ENCODE data around the gene ELAVL2. TPM values are rescaled to one million over a fixed set of nuclear protein-coding genes. Genes with fewer than 3 reads are reported as not detected.
"Not testable (repeated sequence)": the region's sequence is repeated elsewhere in the genome, so short reads cannot be mapped to it uniquely, and the experiment has no call there.

The ELAVL2 gene
- total RNA-seq, 1 donor from 2014 or later = 0.26 TPM

- TF ChIP-seq, protein P1, sequence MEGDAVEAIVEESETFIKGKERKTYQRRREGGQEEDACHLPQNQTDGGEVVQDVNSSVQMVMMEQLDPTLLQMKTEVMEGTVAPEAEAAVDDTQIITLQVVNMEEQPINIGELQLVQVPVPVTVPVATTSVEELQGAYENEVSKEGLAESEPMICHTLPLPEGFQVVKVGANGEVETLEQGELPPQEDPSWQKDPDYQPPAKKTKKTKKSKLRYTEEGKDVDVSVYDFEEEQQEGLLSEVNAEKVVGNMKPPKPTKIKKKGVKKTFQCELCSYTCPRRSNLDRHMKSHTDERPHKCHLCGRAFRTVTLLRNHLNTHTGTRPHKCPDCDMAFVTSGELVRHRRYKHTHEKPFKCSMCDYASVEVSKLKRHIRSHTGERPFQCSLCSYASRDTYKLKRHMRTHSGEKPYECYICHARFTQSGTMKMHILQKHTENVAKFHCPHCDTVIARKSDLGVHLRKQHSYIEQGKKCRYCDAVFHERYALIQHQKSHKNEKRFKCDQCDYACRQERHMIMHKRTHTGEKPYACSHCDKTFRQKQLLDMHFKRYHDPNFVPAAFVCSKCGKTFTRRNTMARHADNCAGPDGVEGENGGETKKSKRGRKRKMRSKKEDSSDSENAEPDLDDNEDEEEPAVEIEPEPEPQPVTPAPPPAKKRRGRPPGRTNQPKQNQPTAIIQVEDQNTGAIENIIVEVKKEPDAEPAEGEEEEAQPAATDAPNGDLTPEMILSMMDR (IDR thresholded peaks at IDR 0.05; ENCODE audit: insufficient read depth, low read length, severe bottlenecking) = no peak
- H3K36me3 ChIP-seq (ENCODE audit: control insufficient read depth, insufficient read depth, low read length) = no peaks in the 10 kb centered on the region
- H3K27me3 ChIP-seq (ENCODE audit: control insufficient read depth, insufficient read depth, low read length) = no peaks in the 10 kb centered on the region
- no peak for DNase-seq (ENCODE audit: low read depth)
- no peak overlapping the region for H3K4me3 ChIP-seq (ENCODE audit: low read depth, low read length)
- FAIRE-seq = no peak
Observed at GRCh38 chr9:23725279-23725946, 100.6 kb downstream of the ELAVL2 start.

DNA sequence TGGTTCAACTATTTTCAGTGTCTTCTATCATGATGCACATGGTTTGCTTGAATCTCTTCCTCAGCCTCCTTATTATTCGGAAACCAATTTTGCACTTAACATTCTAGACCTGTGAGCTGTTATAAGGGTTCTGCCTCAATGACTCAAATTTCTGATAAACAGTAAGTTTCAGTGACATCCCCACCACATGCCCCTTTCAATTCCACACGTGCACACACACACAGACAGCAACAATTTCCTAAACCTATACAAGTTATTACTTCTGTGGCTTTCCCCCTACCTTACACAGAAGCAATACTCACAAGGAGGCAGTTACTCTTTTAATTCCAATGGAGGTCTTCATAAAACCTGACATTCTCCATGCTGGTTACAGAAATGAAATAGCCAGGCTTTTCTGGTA, 102.4 kb downstream of the ELAVL2 start:
- DNase-seq (ENCODE audit: low read depth) = no peak
- no peak for FAIRE-seq
- H3K27me3 ChIP-seq (ENCODE audit: control insufficient read depth, insufficient read depth, low read length) = no peaks in the 10 kb centered on the region

DNA sequence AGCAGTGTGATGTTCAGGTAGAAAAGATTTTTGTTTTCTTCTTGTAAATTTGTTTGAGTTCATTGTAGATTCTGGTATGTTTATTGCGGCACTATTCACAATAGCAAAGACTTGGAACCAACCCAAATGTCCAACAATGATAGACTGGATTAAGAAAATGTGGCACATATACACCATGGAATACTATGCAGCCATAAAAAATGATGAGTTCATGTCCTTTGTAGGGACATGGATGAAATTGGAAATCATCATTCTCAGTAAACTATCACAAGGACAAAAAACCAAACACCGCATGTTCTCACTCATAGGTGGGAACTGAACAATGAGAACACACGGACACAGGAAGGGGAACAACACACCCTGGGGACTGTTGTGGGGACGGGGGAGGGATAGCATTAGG, 103.0 kb downstream of the ELAVL2 start:
- not testable (repeated sequence) for DNase-seq (ENCODE audit: low read depth); H3K36me3 ChIP-seq (ENCODE audit: control insufficient read depth, insufficient read depth, low read length); FAIRE-seq; H3K4me3 ChIP-seq (ENCODE audit: low read depth, low read length); H3K27me3 ChIP-seq (ENCODE audit: control insufficient read depth, insufficient read depth, low read length)

More for the DNA sequence above, 102.4 kb downstream of the ELAVL2 start:
- no peak overlapping the region for H3K4me3 ChIP-seq (ENCODE audit: low read depth, low read length)
- H3K36me3 ChIP-seq (ENCODE audit: control insufficient read depth, insufficient read depth, low read length) = no peaks in the 10 kb centered on the region
- TF ChIP-seq, protein P1 (IDR thresholded peaks at IDR 0.05; ENCODE audit: insufficient read depth, low read length, severe bottlenecking) = no peak

DNA sequence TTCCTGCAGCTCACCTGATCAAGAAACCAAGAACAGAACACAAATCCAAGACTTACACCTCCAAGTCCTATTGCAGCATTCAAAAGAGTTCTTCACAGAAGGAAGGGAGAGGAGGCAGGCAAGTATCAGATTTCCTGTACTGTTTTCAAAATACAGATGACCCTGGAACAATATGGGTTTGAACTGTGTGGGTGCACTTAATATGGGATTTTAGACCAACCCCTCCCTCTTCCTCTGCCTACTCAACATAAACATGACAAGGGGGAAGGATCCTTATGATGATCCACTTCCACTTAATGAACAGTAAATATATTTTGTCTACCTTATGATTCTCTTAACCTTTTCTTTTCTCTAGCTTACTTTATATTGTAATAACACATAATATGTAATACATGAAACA, 104.6 kb downstream of the ELAVL2 start:
- DNase-seq (ENCODE audit: low read depth) (no peak), FAIRE-seq (no peak)
- no peak overlapping the region for H3K4me3 ChIP-seq (ENCODE audit: low read depth, low read length)
- no peaks in the 10 kb centered on the region for H3K36me3 ChIP-seq (ENCODE audit: control insufficient read depth, insufficient read depth, low read length)
- no peaks in the 10 kb centered on the region for H3K27me3 ChIP-seq (ENCODE audit: control insufficient read depth, insufficient read depth, low read length)
- TF ChIP-seq, protein P1 (IDR thresholded peaks at IDR 0.05; ENCODE audit: insufficient read depth, low read length, severe bottlenecking) = no peak

- Histone ChIP-seq H3K27me3 (ENCODE audit: control insufficient read depth, insufficient read depth, low read length) (no peaks in the 10 kb centered on the region), H3K4me3 (ENCODE audit: low read depth, low read length) (no peak overlapping the region), H3K36me3 (ENCODE audit: control insufficient read depth, insufficient read depth, low read length) (no peaks in the 10 kb centered on the region)
- FAIRE-seq (no peak), DNase-seq (ENCODE audit: low read depth) (no peak)
- TF ChIP-seq, protein P1 (IDR thresholded peaks at IDR 0.05; ENCODE audit: insufficient read depth, low read length, severe bottlenecking) = no peak
Observed at GRCh38 chr9:23717505-23717904, 108.5 kb downstream of the ELAVL2 start.

- no peak overlapping the region for H3K4me3 ChIP-seq (ENCODE audit: low read depth, low read length)
- no peaks in the 10 kb centered on the region for H3K36me3 ChIP-seq (ENCODE audit: control insufficient read depth, insufficient read depth, low read length)
- H3K27me3 ChIP-seq (ENCODE audit: control insufficient read depth, insufficient read depth, low read length) = no peaks in the 10 kb centered on the region
- TF ChIP-seq, protein P1 (IDR thresholded peaks at IDR 0.05; ENCODE audit: insufficient read depth, low read length, severe bottlenecking) = no peak
- FAIRE-seq = no peak
- DNase-seq (ENCODE audit: low read depth) = no peak
Observed at GRCh38 chr9:23707249-23707648, 118.8 kb downstream of the ELAVL2 start.
